Gastroesophageal sphincter (tissue), 3 donors: ENCODE results near the gene LCE1C.

Experiments
- EP300 ChIP-seq: sonication (generic); formaldehyde crosslinking; IDR thresholded peaks from one replicate; pipeline ENCODE4 v1.6.1; 2017; ENCODE audit warnings: antibody characterized with exemption, mild to moderate bottlenecking
- POLR2A ChIP-seq, 2 donors: fragments of 450-650 bp; IDR thresholded peaks; one replicate each; pipeline ENCODE4 v1.6.1; 2017; ENCODE audit warnings: antibody characterized with exemption in 2 of 2, mild to moderate bottlenecking in 2 of 2, moderate library complexity in 1 of 2
- TF ChIP-seq, protein P1 (sequence below), 4 experiments: fragments of 200-600 bp in 2 of 4; fragments of 450-650 bp in 2 of 4; sonication (generic) in 1 of 4; IDR thresholded peaks; one replicate each; pipeline ENCODE4 v1.5.1; 2017 to 2019; ENCODE audit warnings: antibody characterized with exemption in 4 of 4, mild to moderate bottlenecking in 2 of 4, moderate library complexity in 2 of 4

- TF ChIP-seq, protein P1, sequence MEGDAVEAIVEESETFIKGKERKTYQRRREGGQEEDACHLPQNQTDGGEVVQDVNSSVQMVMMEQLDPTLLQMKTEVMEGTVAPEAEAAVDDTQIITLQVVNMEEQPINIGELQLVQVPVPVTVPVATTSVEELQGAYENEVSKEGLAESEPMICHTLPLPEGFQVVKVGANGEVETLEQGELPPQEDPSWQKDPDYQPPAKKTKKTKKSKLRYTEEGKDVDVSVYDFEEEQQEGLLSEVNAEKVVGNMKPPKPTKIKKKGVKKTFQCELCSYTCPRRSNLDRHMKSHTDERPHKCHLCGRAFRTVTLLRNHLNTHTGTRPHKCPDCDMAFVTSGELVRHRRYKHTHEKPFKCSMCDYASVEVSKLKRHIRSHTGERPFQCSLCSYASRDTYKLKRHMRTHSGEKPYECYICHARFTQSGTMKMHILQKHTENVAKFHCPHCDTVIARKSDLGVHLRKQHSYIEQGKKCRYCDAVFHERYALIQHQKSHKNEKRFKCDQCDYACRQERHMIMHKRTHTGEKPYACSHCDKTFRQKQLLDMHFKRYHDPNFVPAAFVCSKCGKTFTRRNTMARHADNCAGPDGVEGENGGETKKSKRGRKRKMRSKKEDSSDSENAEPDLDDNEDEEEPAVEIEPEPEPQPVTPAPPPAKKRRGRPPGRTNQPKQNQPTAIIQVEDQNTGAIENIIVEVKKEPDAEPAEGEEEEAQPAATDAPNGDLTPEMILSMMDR (IDR thresholded peaks at IDR 0.05), result no peak
- no peak for TF ChIP-seq EP300
- no peak for TF ChIP-seq POLR2A (IDR thresholded peaks at IDR 0.05)
Observed at GRCh38 chr1:152759453-152760173, 46.8 kb downstream of the LCE1C start.
